Measurements from ENCODE around the gene FNTB. TPM values are rescaled to one million over a fixed set of nuclear protein-coding genes. Genes with fewer than 3 reads are reported as not detected.
"Not testable (repeated sequence)": the region's sequence is repeated elsewhere in the genome, so short reads cannot be mapped to it uniquely, and the experiment has no call there.

The FNTB gene
- total RNA-seq, 2 experiments from 2014 or later, result 13.3 to 14.6 TPM

GRCh38 chr14:65072937-65073336 is 86.2 kb downstream of the FNTB start:
- ChIA-PET CTCF (interaction anchor here (1.6 kb wide), 1 partner anchor 102 kb away, joined by 3 read pairs; no protein-coding TSS in a partner anchor), POLR2A (no interaction called here)

- ChIA-PET CTCF (interaction anchor here (1.6 kb wide), 1 partner anchor 103 kb away, joined by 3 read pairs; no protein-coding TSS in a partner anchor), POLR2A (no interaction called here)
Observed at GRCh38 chr14:65073605-65074201, 87.0 kb downstream of the FNTB start.

- ChIA-PET CTCF (no interaction called here), POLR2A (no interaction called here)
Observed at GRCh38 chr14:65074449-65075150, 87.9 kb downstream of the FNTB start.

- ChIA-PET POLR2A (no interaction called here), CTCF (interaction anchor here (1.2 kb wide), 1 partner anchor 19 kb away, joined by 3 read pairs; no protein-coding TSS in a partner anchor)
Observed at GRCh38 chr14:65075628-65076325, 89.1 kb downstream of the FNTB start.

GRCh38 chr14:65077318-65077717 is 90.6 kb downstream of the FNTB start:
- POLR2A ChIA-PET, result interaction anchor here (0.6 kb wide), 1 partner anchor 11 kb away, joined by 3 read pairs; no protein-coding TSS in a partner anchor
- CTCF ChIA-PET, result no interaction called here

- POLR2A ChIA-PET, result no interaction called here
Observed at GRCh38 chr14:65079201-65079600, 92.5 kb downstream of the FNTB start.

GRCh38 chr14:65079768-65080167 is 93.1 kb downstream of the FNTB start:
- ChIA-PET CTCF (no interaction called here), POLR2A (no interaction called here)

More at GRCh38 chr14:65079201-65079600, 92.5 kb downstream of the FNTB start:
- CTCF ChIA-PET, result no interaction called here

GRCh38 chr14:65080960-65081747 is 94.5 kb downstream of the FNTB start:
- ChIA-PET CTCF (no interaction called here), POLR2A (no interaction called here)

GRCh38 chr14:65082930-65083329 is 96.2 kb downstream of the FNTB start:
- ChIA-PET POLR2A (no interaction called here), CTCF (no interaction called here)

GRCh38 chr14:65084554-65085505 is 98.1 kb downstream of the FNTB start:
- CTCF ChIA-PET, result no interaction called here
- POLR2A ChIA-PET, result interaction anchor here (1.3 kb wide), 1 partner anchor 18 kb away, joined by 3 read pairs; the partner anchor contains the start of gene MAX

- CTCF ChIA-PET, result not testable (repeated sequence)
- POLR2A ChIA-PET, result interaction anchor here (0.6 kb wide), 1 partner anchor 101 kb away, joined by 9 read pairs; no protein-coding TSS in a partner anchor
Observed at GRCh38 chr14:65086686-65087085, 100.0 kb downstream of the FNTB start.

GRCh38 chr14:65087835-65088234 is 101.1 kb downstream of the FNTB start:
- CTCF ChIA-PET, POLR2A ChIA-PET: not testable (repeated sequence)

- ChIA-PET POLR2A (interaction anchor here (0.5 kb wide), 1 partner anchor 11 kb away, joined by 3 read pairs; no protein-coding TSS in a partner anchor), CTCF (no interaction called here)
Observed at GRCh38 chr14:65092349-65092748, 105.7 kb downstream of the FNTB start.

GRCh38 chr14:65095633-65096205 is 109.0 kb downstream of the FNTB start:
- CTCF ChIA-PET, result no interaction called here
- POLR2A ChIA-PET, result no interaction called here

- ChIA-PET CTCF (no interaction called here), POLR2A (no interaction called here)
Observed at GRCh38 chr14:65096323-65097089, 109.8 kb downstream of the FNTB start.

GRCh38 chr14:65098586-65098985 is 111.9 kb downstream of the FNTB start:
- POLR2A ChIA-PET, result no interaction called here

GRCh38 chr14:65100922-65101541 is 114.3 kb downstream of the FNTB start:
- ChIA-PET CTCF (interaction anchor here (0.6 kb wide), 1 partner anchor 911 kb away, joined by 4 read pairs; no protein-coding TSS in a partner anchor), POLR2A (interaction anchor here (0.7 kb wide), 1 partner anchor 66 kb away, joined by 4 read pairs; no protein-coding TSS in a partner anchor)

More at GRCh38 chr14:65098586-65098985, 111.9 kb downstream of the FNTB start:
- CTCF ChIA-PET, result no interaction called here

All from activated CD8-positive, alpha-beta memory T cell treated with anti-CD3 and anti-CD28 coated beads for 36 hours (primary cell).